ENCODE results near the gene CDC42. TPM values are rescaled to one million over a fixed set of nuclear protein-coding genes. Genes with fewer than 3 reads are reported as not detected.

The CDC42 gene
- total and polyA plus RNA-seq, 10 of the 15 experiments (the other 5 are each of a cell fraction or from before 2014, with no cell fraction given), result 184 to 479 (median 326) TPM

- TF ChIP-seq KDM1A (IDR thresholded peaks at IDR 0.05; ENCODE audit: borderline replicate concordance) (no peak), ATF2 (IDR thresholded peaks at IDR 0.05; ENCODE audit: low read length) (no peak), CHD4 (IDR thresholded peaks at IDR 0.05) (no peak), USF1 (IDR thresholded peaks at IDR 0.05; ENCODE audit: borderline replicate concordance, extremely low read length, insufficient read depth, low read depth, low read length) (no peak), ZNF274 (IDR thresholded peaks at IDR 0.05; ENCODE audit: insufficient read depth, insufficient read length) (no peak), ZBTB11 (CRISPR knock-in tag; IDR thresholded peaks at IDR 0.05) (no peak), SREBF1 (IDR thresholded peaks at IDR 0.05; ENCODE audit: low read length) (no peak), ZBTB4 (CRISPR knock-in tag; IDR thresholded peaks at IDR 0.05) (no peak), SRF (IDR thresholded peaks at IDR 0.05; ENCODE audit: low read depth in 2 of 2, low read length in 2 of 2) (no peak), CTCF (IDR thresholded peaks at IDR 0.05 in 2 of 3, conservative IDR thresholded peaks at IDR 0.05 in 1 of 3; ENCODE audit: control insufficient read depth in 2 of 3, extremely low read depth in 1 of 3, insufficient read depth in 1 of 3, low read depth in 3 of 3, low read length in 3 of 3) (no peak)
Measured at GRCh38 chr1:22119626-22120468, 67.3 kb downstream of the CDC42 start (continued).

Data from GM12878 (cell line).